ENCODE data around the gene HIVEP3.

HIVEP3 gene

DNA sequence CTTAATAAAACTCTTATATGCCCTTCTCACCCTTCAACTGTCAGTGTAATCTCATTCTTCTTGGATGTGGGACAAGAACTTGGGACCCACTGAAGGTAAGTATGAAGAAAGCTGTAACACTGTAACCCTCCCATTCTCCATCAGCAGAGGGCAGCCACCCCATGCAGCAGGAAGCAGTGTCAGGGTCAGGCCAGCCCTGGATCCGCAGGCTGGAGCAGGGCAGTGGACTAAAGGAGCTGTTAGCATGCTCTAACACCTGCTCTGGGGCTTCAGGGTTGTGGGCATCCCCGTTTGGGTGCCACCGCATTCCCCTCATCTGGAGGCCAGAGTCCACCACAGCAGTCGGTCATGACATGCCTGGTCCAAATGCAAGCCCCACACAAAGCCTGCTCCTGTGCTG, 156.5 kb downstream of the HIVEP3 start:
- H3K27ac ChIP-seq = no peak overlapping the region
- TF ChIP-seq, protein P1, sequence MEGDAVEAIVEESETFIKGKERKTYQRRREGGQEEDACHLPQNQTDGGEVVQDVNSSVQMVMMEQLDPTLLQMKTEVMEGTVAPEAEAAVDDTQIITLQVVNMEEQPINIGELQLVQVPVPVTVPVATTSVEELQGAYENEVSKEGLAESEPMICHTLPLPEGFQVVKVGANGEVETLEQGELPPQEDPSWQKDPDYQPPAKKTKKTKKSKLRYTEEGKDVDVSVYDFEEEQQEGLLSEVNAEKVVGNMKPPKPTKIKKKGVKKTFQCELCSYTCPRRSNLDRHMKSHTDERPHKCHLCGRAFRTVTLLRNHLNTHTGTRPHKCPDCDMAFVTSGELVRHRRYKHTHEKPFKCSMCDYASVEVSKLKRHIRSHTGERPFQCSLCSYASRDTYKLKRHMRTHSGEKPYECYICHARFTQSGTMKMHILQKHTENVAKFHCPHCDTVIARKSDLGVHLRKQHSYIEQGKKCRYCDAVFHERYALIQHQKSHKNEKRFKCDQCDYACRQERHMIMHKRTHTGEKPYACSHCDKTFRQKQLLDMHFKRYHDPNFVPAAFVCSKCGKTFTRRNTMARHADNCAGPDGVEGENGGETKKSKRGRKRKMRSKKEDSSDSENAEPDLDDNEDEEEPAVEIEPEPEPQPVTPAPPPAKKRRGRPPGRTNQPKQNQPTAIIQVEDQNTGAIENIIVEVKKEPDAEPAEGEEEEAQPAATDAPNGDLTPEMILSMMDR (IDR thresholded peaks at IDR 0.05) = no peak
- no peak for DNase-seq (ENCODE audit: low spot score)
- H3K4me3 ChIP-seq = no peak overlapping the region

DNA sequence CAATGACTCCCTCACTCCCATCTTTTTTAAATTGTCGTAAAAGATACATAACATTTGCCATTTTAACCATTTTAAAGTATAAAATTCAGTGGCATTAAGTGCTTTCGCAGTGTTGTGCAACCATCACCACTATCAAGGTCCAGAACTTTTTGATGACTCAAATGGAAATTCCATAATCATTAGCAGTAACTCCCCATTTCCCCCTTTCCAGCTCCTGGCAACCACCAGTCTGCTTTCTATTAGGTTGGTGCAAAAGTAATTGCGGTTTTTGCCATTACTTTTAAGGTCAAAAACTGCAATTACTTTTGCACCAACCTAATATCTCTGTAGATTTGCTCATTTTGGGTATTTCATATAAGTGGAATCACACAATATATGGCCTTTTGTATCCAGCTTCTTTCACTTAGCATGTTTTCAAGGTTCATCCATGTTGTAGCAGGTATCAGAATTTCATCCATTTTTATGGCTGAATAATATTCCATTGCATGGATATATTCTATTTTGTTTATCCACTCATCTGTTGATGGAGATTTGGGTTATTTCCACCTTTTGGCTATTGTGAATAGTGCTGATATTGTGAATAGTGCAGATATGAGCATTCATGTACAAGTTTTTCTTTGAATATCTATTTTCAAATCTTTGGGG, 159.7 kb downstream of the HIVEP3 start:
- no peak overlapping the region for H3K4me3 ChIP-seq
- TF ChIP-seq, protein P1 (IDR thresholded peaks at IDR 0.05) = no peak
- H3K27ac ChIP-seq = no peak overlapping the region
- no peak for DNase-seq (ENCODE audit: low spot score)

DNA sequence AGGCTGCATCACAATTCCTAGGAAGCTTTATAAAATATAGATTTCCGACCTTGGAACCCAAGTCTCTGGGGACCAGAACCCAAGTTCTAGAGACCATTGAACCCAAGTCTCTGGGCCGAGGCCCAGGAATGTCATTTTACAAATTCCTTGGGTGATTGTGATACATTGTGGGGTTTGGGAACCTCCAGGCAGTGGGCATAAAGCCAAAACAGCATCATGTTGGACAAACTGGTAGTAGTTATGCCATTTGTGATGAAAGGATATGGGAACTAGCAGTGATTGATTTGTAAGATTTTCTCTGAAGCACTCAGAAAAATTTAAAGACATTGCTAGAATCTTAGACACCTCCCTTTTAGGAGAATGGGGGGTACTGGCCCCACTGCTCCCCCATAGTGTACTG, 160.2 kb downstream of the HIVEP3 start:
- TF ChIP-seq, protein P1 (IDR thresholded peaks at IDR 0.05) = no peak
- DNase-seq (ENCODE audit: low spot score) = no peak
- Histone ChIP-seq H3K4me3 (no peak overlapping the region), H3K27ac (no peak overlapping the region)

DNA sequence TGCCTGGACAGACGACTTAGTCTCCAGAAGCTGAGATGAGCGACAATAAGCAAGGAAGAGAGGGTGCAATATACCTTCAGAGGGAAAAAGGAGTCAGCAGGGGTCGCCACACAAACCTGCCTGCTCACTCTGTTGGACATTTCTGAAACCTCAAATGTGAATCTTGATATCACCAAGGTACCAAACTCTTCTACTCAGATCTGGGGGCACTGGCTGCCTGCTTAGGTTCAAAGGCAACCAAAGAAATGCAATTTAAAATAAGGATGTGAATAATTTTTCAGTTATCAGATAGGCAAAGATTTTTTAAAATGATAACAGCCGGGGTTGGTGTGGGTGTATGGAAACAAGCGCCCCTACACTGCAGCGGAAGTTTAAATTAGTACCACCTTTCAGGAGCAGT, 164.2 kb downstream of the HIVEP3 start:
- no peak for DNase-seq (ENCODE audit: low spot score)
- Histone ChIP-seq H3K27ac (no peak overlapping the region), H3K4me3 (no peak overlapping the region)
- TF ChIP-seq, protein P1 (IDR thresholded peaks at IDR 0.05) = no peak

DNA sequence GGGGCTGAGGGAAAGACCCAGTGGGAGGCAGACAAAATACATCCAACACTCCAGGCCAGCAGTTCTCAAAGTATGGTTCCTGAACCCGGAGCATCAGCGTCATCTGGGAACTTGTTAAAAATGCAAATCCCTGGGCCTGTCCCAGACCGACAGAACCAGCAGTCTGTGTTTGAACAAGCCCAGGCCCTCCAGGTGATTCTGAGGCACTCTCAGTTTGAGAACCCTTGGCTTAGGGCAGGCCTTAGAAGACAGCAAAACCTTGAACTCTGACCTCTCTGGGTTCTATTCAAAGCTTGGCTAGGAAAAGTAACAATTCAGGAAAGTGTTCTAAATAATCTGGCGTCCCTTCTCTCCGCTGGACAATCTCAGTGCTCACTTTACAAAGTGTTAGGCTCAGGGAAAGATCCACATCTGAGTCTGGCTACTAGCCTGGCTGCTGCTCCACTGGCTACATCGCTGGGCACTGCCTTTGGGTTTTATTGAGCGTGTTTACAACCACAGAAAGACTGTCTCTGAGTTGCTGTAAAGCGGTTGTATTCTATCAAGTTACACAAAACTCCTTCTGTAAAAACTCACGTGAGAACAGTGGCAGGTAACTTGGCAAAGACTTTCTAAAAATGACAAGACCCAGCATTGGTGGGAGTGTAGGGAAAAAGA, 166.1 kb downstream of the HIVEP3 start:
- Histone ChIP-seq H3K4me3 (no peak overlapping the region), H3K27ac (no peak overlapping the region)
- TF ChIP-seq, protein P1 (IDR thresholded peaks at IDR 0.05) = no peak
- no peak for DNase-seq (ENCODE audit: low spot score)

DNA sequence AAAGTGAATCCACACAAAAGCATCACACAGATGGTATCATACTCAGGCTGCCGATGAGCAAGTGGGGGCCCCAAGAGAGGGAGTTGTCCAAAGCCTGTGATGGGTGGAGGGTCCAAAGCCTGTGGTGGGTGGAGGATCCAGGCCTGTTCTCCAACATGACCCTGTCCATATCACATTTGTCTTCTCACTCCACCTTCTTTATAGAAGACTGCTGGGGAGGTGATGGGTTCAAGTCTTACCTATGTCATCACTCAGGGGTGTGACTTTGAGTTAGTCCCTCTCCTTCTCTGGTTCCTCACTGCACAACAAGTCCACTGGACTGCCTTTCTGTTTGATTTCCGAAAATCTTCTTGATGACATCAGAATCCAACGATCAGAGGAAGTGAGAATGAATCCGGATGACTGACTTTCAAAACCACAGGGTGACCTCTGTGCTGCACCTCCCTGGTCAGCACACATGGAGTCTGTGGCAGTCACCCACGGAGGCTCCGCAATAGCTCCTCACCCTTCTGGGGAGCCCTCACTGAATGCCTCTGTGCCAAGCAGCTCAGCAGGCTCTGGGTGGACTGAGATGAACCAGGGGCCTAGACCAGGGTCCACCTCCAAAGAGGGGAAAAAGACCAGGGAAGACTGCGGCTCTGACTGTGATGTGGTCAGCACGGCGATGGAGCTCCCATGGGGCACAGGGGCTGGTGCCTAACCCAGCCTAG, 166.8 kb downstream of the HIVEP3 start:
- TF ChIP-seq, protein P1 (IDR thresholded peaks at IDR 0.05) = no peak
- no peak for DNase-seq (ENCODE audit: low spot score)
- Histone ChIP-seq H3K4me3 (no peak overlapping the region), H3K27ac (peak overlapping the region in 1 of 2 donors; percentile 11)

Data from coronary artery (tissue), 2 donors.